Activated naive CD8-positive, alpha-beta T cell treated with anti-CD3 and anti-CD28 coated beads for 36 hours (primary cell): ENCODE measurements around the gene RANBP3L. TPM values are rescaled to one million over a fixed set of nuclear protein-coding genes. Genes with fewer than 3 reads are reported as not detected.
"Not testable (repeated sequence)": the region's sequence is repeated elsewhere in the genome, so short reads cannot be mapped to it uniquely, and the experiment has no call there.

Experiments used
- DNase-seq: peaks from one replicate; pipeline ENCODE4 v3.0.0; 2021
- H3K27ac Mint-ChIP-seq: one replicate; pipeline ENCODE4 v1.8.0; 2022; ENCODE audit warnings: mild to moderate bottlenecking, moderate library complexity, mixed read lengths
- H3K27me3 Mint-ChIP-seq: one replicate; pipeline ENCODE4 v1.8.0; 2022; ENCODE audit warnings: mild to moderate bottlenecking, mixed read lengths
- H3K36me3 Mint-ChIP-seq: one replicate; pipeline ENCODE4 v1.8.0; 2021; ENCODE audit warnings: mild to moderate bottlenecking, mixed read lengths
- H3K4me1 Mint-ChIP-seq: one replicate; pipeline ENCODE4 v1.8.0; 2021; ENCODE audit warnings: mixed read lengths
- H3K4me3 Mint-ChIP-seq: one replicate; pipeline ENCODE4 v1.8.0; 2022; ENCODE audit warnings: mild to moderate bottlenecking, moderate library complexity, mixed read lengths
- H3K9me3 Mint-ChIP-seq: one replicate; pipeline ENCODE4 v1.8.0; 2022; ENCODE audit warnings: mixed read lengths
- total RNA-seq, 2 experiments: library from RNA; stranded (reverse); gene quantifications; one replicate each; pipeline ENCODE4 v1.2.3, GENCODE V29; 2021

The RANBP3L gene
- total RNA-seq, 2 experiments from 2014 or later = 0.10 to 0.14 TPM

- Mint-ChIP-seq H3K27ac (no peak overlapping the region), H3K4me1 (peaks cover 9% of the 10 kb centered on the region), H3K4me3 (no peak overlapping the region), H3K36me3 (no peaks in the 10 kb centered on the region), H3K9me3 (no peaks in the 10 kb centered on the region), H3K27me3 (no peaks in the 10 kb centered on the region)
- no peak for DNase-seq
These were observed 2.5 kb upstream of the RANBP3L start for GRCh38 chr5:36304095-36304805.

- no peaks in the 10 kb centered on the region for H3K36me3 Mint-ChIP-seq
- no peaks in the 10 kb centered on the region for H3K9me3 Mint-ChIP-seq
- no peak for DNase-seq
- peaks cover 11% of the 10 kb centered on the region for H3K27me3 Mint-ChIP-seq
- peaks cover 9% of the 10 kb centered on the region for H3K4me1 Mint-ChIP-seq
- H3K4me3 Mint-ChIP-seq = no peak overlapping the region
- H3K27ac Mint-ChIP-seq = no peak overlapping the region
These were observed 668 bp downstream of the RANBP3L start for GRCh38 chr5:36300927-36301540.

GRCh38 chr5:36300191-36300926 is 1.3 kb downstream of the RANBP3L start:
- Mint-ChIP-seq H3K27me3 (peaks cover 13% of the 10 kb centered on the region), H3K27ac (no peak overlapping the region), H3K9me3 (no peaks in the 10 kb centered on the region), H3K36me3 (no peaks in the 10 kb centered on the region), H3K4me1 (peaks cover 9% of the 10 kb centered on the region), H3K4me3 (no peak overlapping the region)
- no peak for DNase-seq

- no peak overlapping the region for H3K27ac Mint-ChIP-seq
- peaks cover 9% of the 10 kb centered on the region for H3K4me1 Mint-ChIP-seq
- peaks cover 13% of the 10 kb centered on the region for H3K27me3 Mint-ChIP-seq
- no peak overlapping the region for H3K4me3 Mint-ChIP-seq
- no peaks in the 10 kb centered on the region for H3K9me3 Mint-ChIP-seq
- no peaks in the 10 kb centered on the region for H3K36me3 Mint-ChIP-seq
- DNase-seq = no peak
These were observed 3.1 kb downstream of the RANBP3L start for GRCh38 chr5:36298552-36298951.

- peaks cover 13% of the 10 kb centered on the region for H3K27me3 Mint-ChIP-seq
- H3K9me3 Mint-ChIP-seq = no peaks in the 10 kb centered on the region
These were observed 4.0 kb downstream of the RANBP3L start for GRCh38 chr5:36297653-36298052.

GRCh38 chr5:36285837-36286615 is 15.7 kb downstream of the RANBP3L start:
- Mint-ChIP-seq H3K4me3 (no peak overlapping the region), H3K36me3 (no peaks in the 10 kb centered on the region), H3K9me3 (no peaks in the 10 kb centered on the region), H3K27me3 (peaks cover 13% of the 10 kb centered on the region), H3K4me1 (no peaks in the 10 kb centered on the region), H3K27ac (no peak overlapping the region)
- DNase-seq = no peak

More at GRCh38 chr5:36297653-36298052, 4.0 kb downstream of the RANBP3L start:
- no peaks in the 10 kb centered on the region for H3K36me3 Mint-ChIP-seq
- no peak overlapping the region for H3K4me3 Mint-ChIP-seq
- no peak overlapping the region for H3K27ac Mint-ChIP-seq
- peaks cover 9% of the 10 kb centered on the region for H3K4me1 Mint-ChIP-seq
- no peak for DNase-seq

- H3K27me3 Mint-ChIP-seq = peaks cover 13% of the 10 kb centered on the region
These were observed 17.9 kb downstream of the RANBP3L start for GRCh38 chr5:36283775-36284174.

GRCh38 chr5:36281626-36282025 is 20.1 kb downstream of the RANBP3L start:
- DNase-seq = no peak
- H3K9me3 Mint-ChIP-seq = peaks cover 1% of the 10 kb centered on the region
- H3K36me3 Mint-ChIP-seq = no peaks in the 10 kb centered on the region
- H3K27me3 Mint-ChIP-seq = peaks cover 6% of the 10 kb centered on the region
- H3K27ac Mint-ChIP-seq = no peak overlapping the region
- H3K4me1 Mint-ChIP-seq = no peaks in the 10 kb centered on the region
- no peak overlapping the region for H3K4me3 Mint-ChIP-seq

More at GRCh38 chr5:36283775-36284174, 17.9 kb downstream of the RANBP3L start:
- H3K27ac Mint-ChIP-seq, H3K9me3 Mint-ChIP-seq, H3K36me3 Mint-ChIP-seq, H3K4me1 Mint-ChIP-seq, DNase-seq, H3K4me3 Mint-ChIP-seq: not testable (repeated sequence)

- Mint-ChIP-seq H3K27me3 (peaks cover 16% of the 10 kb centered on the region), H3K4me1 (no peaks in the 10 kb centered on the region), H3K4me3 (no peak overlapping the region), H3K9me3 (peaks cover 1% of the 10 kb centered on the region), H3K36me3 (no peaks in the 10 kb centered on the region), H3K27ac (no peak overlapping the region)
- no peak for DNase-seq
These were observed 22.5 kb downstream of the RANBP3L start for GRCh38 chr5:36279054-36279698.

- H3K27ac Mint-ChIP-seq = no peak overlapping the region
- no peak for DNase-seq
- H3K4me1 Mint-ChIP-seq = no peaks in the 10 kb centered on the region
- no peaks in the 10 kb centered on the region for H3K36me3 Mint-ChIP-seq
- peaks cover 1% of the 10 kb centered on the region for H3K9me3 Mint-ChIP-seq
- peaks cover 10% of the 10 kb centered on the region for H3K27me3 Mint-ChIP-seq
- no peak overlapping the region for H3K4me3 Mint-ChIP-seq
These were observed 24.1 kb downstream of the RANBP3L start for GRCh38 chr5:36277521-36278176.

- H3K9me3 Mint-ChIP-seq = peaks cover 1% of the 10 kb centered on the region
- no peaks in the 10 kb centered on the region for H3K4me1 Mint-ChIP-seq
- H3K27ac Mint-ChIP-seq = no peak overlapping the region
- no peak overlapping the region for H3K4me3 Mint-ChIP-seq
- no peak for DNase-seq
- peaks cover 10% of the 10 kb centered on the region for H3K27me3 Mint-ChIP-seq
- H3K36me3 Mint-ChIP-seq = no peaks in the 10 kb centered on the region
These were observed 24.8 kb downstream of the RANBP3L start for GRCh38 chr5:36276864-36277263.

GRCh38 chr5:36273809-36274526 is 27.7 kb downstream of the RANBP3L start:
- Mint-ChIP-seq H3K4me1 (no peaks in the 10 kb centered on the region), H3K36me3 (no peaks in the 10 kb centered on the region), H3K4me3 (no peak overlapping the region), H3K27me3 (peaks cover 23% of the 10 kb centered on the region), H3K9me3 (peaks cover 1% of the 10 kb centered on the region), H3K27ac (no peak overlapping the region)
- DNase-seq = no peak

- DNase-seq = no peak
- Mint-ChIP-seq H3K9me3 (no peaks in the 10 kb centered on the region), H3K27me3 (peaks cover 24% of the 10 kb centered on the region), H3K4me3 (no peak overlapping the region), H3K27ac (no peak overlapping the region), H3K4me1 (no peaks in the 10 kb centered on the region), H3K36me3 (no peaks in the 10 kb centered on the region)
These were observed 29.5 kb downstream of the RANBP3L start for GRCh38 chr5:36272136-36272690.
